HG03378 (cell line): ENCODE measurements around the gene BMP7.
"Not testable (repeated sequence)": the region's sequence is repeated elsewhere in the genome, so short reads cannot be mapped to it uniquely, and the experiment has no call there.

Experiments
- ATAC-seq: cut with Tn5 transposase; IDR thresholded peaks from one replicate; pipeline ENCODE4 v1.9.1; 2021; ENCODE audit warnings: mild to moderate bottlenecking, moderate library complexity; ENCODE audit not compliant: unreplicated experiment

The BMP7 gene

DNA sequence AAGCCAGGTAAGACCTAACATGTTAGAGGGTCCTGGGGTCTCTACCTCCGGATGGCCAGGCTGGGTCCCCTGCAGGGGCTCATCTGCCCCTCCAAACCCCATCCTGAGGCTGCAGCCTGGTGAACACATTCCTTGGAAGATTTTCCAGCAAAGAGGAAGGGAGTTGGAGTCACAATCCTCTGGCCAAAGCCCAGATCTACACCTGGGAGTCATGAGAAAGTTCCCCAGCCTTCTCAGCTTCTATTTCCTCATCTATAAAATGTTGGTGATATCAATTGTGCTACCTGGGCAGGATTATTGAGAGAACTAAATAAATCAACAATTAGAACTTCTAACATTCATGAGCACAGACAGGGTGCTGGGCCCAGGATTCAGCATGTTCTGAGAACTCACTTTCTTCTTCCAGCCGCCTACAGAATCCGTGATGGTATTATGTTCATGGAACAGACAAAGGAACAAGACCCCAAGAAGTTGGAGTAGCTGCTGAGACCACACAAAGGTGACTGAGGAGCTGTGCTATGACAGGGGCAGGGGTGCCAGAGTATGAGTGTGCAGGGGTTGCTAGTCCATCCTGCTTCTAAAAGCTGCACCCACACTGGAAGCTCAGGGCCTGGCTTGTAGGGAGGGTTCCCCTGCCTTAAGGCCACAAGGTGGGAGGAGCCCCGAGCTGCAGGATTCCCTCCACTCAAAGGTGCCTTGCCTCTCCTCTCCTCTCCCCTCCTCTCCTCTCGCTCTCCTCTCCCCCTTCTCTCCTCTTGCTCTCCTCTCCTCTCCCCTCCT lies 68.9 kb downstream of the BMP7 start:
- ATAC-seq, result no peak

DNA sequence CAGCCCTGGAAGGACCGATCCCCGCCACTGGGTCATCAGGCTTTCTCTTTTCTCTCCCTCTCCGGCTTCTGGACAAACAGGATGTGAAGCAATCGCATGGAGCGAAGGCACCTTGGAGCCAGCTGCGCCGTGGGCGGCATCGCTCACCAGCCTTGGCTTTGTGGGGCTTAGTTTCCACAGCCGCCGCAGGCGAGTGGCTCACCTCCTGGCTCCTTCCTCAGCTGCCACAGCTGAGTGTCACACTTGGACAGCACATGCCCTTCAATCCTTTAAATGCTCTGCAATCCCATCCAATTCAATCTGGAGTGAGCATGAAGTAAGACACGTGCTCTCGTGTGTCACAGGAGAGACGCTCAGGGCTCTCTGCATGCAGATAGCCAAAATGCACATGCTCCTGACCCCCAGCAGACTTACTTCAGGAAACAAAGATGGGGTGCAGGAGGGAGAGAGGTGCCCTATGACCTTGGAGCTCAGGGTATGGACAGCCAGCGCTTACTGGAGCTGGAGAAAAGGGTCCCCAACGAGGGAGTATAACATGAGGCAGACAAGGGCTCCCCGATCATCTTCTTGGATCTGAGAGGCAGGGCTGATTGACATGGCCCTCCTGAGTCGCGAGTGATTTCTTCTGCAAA lies 70.9 kb downstream of the BMP7 start:
- ATAC-seq, result no peak

DNA sequence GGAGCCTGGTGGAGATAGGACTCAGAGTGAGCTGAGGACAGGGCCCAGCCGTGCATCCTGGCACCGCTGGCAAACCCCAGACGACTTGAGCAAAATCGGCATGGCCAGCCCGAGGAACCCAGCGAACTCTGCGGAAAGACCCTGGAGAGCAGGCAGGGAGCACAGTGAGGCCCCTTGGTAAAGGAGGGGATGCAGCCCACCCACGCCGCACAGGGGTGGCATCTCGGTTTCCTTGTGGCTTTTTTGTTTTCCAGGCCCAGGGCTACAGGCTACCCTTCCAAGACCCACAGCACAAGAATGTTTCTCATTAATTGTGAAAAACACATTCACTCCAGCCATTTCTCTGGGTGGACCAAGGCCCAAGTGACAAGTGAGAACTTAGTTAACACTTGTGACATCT lies 71.4 kb downstream of the BMP7 start:
- no peak for ATAC-seq

DNA sequence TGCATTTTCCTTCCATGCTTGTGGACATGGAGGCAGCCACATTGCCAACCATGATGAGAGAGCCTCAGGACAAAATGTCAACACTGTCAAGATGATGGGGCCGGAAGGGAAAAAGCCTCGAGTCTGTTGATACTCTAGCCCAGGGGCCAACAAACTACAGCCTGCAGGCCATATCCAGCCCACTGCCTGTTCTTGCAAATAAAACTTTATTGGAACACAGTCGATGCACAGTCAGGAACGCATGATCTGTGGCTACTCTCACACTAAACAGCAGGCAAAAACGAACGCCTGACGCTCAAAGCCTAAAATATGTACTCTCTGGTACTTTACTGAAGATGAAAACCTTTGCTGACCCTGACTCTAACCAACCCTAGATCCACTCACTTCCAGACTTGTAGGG lies 72.3 kb downstream of the BMP7 start:
- ATAC-seq, result no peak

GRCh38 chr20:57193094-57193493 lies 73.3 kb downstream of the BMP7 start:
- no peak for ATAC-seq

DNA sequence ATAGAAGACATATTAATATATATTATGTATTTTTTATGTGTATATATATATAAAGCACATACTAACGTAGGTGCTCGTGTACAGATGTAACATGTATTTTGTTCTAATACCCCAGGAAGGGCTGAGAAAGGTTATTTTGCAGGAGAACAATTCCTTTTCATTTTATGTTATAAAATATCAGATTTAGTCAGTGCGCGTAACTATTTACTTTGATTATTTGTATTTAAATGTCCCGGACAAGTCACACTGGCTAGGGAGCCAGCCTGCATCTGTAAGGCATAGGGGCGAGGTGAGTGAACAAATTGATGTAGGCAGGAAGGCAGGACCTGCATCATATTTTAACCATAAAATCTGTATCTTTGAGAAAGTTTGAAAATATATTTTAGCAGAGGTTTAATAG lies 74.1 kb downstream of the BMP7 start:
- no peak for ATAC-seq

GRCh38 chr20:57191265-57191638 lies 75.2 kb downstream of the BMP7 start:
- not testable (repeated sequence) for ATAC-seq

DNA sequence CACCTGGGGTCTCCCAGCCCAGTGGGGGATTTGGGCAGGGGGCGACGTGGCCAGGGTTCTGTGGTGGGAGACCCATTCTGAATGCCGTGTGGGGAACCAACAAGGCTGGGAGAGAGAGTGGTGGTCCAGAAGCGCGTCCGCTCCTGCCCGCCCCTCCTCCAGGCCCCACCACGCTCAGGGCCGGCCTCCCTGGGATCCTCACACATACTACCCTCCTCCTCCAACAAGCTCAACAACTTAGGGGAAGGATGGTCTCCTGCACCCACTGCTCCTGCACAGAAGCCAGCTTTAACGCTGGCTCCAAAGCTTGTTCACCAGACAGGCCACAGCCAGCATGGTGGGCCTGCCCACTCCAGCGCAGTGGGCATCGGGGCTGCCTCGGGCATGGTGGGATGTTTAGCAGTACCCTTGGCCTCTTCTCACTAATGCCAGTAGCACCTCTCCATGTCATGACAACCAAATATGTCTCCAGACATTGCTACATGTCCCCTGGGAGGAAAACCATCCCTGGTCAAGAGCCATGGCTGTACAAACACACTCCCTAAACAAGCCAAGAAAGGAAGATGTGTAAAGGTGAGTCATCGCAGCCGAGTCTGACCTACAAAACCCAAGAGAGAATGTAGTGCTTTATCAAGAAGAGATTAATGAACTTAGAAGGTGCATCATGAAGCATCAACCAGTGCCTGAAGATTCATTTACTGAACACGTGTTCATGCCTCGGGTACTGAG lies 75.7 kb downstream of the BMP7 start:
- ATAC-seq, result no peak

DNA sequence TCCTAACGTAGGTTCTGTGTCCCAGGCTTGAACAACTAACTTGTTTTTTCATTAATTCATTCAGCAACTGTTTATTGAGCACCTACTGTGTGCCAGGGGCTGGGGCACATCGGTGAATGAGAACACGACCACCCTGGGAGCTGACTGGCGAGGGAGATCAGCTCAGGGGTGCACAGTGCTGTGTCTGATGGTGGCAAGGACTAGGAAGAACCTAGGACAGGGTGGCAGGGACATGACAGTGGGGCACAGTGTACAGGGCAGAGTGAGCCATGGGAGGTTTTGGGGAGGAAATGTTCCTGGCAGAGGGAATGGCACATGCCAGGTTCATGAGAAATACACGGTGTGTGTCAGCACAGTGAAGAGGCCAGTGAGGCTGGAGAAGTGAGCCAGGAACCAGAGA lies 76.7 kb downstream of the BMP7 start:
- ATAC-seq, result no peak

DNA sequence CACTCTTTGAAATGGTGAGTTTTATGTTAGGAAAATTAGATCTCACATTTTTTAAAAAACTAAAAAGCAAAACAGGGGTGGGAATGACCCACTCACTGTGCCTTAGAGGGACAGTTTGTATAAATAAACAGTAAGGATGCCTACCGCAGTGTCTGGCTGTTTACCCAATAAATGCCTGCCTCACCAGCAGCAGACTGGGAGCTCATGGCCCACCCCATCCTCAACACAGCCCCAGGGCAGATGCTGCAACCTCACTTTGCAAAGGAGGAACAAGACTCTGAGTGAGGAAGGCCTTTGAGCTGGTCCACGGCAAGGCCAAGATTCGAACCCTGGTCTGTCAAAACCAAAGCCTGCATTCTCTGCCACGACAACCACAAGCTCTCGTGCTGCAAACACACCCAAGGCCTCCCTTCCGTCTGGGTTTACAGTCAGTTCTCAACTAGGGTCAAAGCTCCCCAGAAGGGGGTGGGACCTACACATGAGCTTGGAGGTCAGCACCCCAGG lies 77.8 kb downstream of the BMP7 start:
- no peak for ATAC-seq

GRCh38 chr20:57188056-57188455 lies 78.4 kb downstream of the BMP7 start:
- no peak for ATAC-seq

DNA sequence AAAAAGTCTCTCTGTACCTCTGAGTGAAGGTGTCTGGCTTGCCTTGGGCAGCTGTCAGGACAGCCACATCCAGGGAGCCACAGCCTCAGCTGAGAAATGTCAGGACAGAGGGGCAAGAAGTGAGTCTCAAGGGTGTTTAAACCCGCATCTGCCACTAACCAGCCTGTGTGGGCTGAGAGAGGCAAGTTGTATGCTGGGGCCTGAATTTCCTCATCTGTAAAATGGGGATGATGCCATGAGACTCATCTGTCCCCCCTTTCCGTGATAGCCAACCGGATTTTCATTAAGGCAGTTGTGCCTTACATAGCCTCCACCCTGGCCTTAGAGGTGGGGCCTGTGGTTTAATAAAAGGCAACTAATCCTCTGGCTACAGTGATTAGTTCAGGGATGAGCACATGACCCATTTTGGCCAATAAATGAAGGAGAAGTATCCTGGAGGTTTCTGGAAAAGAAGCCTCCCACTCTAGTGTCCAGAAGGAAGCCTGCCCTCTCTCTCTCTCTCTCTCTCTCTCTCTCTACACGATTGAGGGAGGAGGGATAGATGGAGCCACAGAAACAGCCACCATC lies 79.3 kb downstream of the BMP7 start:
- ATAC-seq, result no peak

DNA sequence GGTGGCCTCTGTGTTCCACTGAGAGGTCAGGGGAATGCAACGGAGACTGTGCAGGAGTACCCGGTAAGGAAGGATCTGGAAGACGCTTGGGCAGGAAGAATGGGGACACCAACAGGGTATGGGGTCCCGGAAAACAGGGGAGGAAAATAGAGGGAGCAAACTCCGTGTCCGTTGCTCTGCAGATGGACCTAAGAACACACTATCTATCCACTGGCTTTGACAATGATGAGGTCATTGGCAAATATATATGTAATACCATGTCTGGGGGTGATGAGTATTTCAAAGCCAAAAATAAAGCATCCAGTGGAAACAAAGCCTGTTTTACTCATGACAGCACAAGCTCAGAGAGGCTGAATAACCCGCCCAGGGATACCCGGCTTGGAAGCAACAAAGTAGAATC lies 80.2 kb downstream of the BMP7 start:
- no peak for ATAC-seq

GRCh38 chr20:57185188-57185743 lies 81.2 kb downstream of the BMP7 start:
- no peak for ATAC-seq

- no peak for ATAC-seq
Measured at GRCh38 chr20:57183457-57184009, 82.9 kb downstream of the BMP7 start.

DNA sequence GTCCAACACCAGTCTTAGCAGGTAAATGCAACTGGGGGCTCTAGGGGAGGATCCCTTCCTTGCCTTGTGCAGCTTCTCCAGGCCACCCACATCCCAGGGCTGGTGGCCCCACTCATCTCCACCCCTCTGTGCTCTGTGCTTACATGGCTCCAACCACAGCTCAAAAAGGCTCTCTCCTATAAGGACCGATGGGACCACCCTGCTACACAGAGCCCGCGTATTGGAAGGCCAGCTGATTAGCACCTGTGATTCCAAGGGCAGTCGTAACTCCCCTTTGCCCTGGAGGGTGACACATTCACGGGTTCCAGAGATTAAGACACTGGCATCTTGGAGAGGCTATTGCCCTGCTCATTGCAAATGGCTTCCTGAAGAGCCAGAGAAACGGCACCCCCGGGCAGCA lies 84.8 kb downstream of the BMP7 start:
- ATAC-seq, result no peak

DNA sequence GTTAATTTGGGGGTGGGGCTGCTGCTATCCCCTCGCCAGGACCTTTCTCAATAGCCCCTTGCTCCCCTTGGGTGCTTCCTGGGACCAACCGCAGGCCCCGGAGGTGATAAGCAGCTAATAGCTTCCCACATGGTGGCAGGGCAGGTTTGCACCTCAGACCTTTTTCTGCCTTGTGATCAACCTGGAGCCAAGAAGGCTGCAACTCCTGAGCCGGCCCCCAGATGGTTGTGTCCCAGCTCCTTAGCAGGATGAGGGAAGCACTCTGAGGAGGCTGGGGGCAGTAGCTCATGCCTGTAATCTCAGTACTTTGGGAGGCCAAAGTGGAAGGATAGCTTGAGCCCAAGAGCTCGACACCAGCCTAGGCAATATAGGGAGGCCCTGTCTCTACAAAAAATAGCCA lies 85.5 kb downstream of the BMP7 start:
- ATAC-seq, result no peak

GRCh38 chr20:57180387-57180786 lies 86.1 kb downstream of the BMP7 start:
- no peak for ATAC-seq

GRCh38 chr20:57179265-57179664 lies 87.2 kb downstream of the BMP7 start:
- no peak for ATAC-seq

DNA sequence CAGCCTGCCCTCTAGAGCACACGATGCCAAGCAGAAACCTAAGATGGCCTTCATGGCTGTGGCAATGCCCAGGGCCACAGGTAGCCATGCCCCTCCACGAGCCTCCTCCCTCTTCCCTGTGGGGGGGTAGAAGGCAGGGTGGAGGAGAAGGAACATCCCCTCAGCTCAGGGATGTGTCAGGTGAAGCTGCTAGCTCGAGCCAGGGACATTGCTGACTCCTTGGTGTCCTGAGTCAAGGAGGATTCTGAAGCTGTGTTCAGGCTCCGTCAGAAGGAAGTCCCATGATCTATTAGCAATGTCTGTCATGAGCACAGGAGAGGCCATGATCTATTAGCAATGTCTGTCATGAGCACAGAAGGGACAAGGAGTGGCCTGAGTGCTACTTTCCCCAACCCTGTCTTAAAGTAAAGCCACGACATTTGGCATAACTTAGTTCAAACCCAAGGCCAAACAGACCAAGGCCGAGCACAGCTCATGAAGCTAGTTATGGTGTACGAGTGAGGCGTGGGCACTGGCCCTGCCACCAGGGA lies 87.8 kb downstream of the BMP7 start:
- ATAC-seq, result no peak
